Measurements from ENCODE around the gene PAQR8. TPM values are rescaled to one million over a fixed set of nuclear protein-coding genes. Genes with fewer than 3 reads are reported as not detected.
"Not testable (repeated sequence)": the region's sequence is repeated elsewhere in the genome, so short reads cannot be mapped to it uniquely, and the experiment has no call there.

PAQR8 gene
- total RNA-seq, 6 experiments from 2014 or later = 2.8 to 3.8 (median 3.1) TPM

- no peak for TF ChIP-seq CTCF (IDR thresholded peaks at IDR 0.05)
- Mint-ChIP-seq H3K9me3 (no peaks in the 10 kb centered on the region), H3K4me1 (ENCODE audit: low read depth) (peaks cover 8% of the 10 kb centered on the region), H3K27ac (peak overlapping the region; percentile 78), H3K27me3 (ENCODE audit: insufficient read depth) (no peaks in the 10 kb centered on the region; the same call in 1 of the 2 replicates), H3K36me3 (ENCODE audit: low read depth) (peaks cover 7% of the 10 kb centered on the region), H3K4me3 (peak overlapping the region; percentile 34; the same call in 1 of the 2 replicates)
- DNase-seq = peak; percentile 76
These were observed 62.0 kb downstream of the PAQR8 start for GRCh38 chr6:52423971-52424381.

GRCh38 chr6:52424513-52424912 is 62.6 kb downstream of the PAQR8 start:
- Mint-ChIP-seq H3K36me3 (ENCODE audit: low read depth) (peaks cover 13% of the 10 kb centered on the region), H3K27ac (peak overlapping the region; percentile 78), H3K4me3 (peak overlapping the region; percentile 34)

GRCh38 chr6:52426667-52427066 is 64.7 kb downstream of the PAQR8 start:
- Mint-ChIP-seq H3K9me3 (no peaks in the 10 kb centered on the region), H3K27ac (no peak overlapping the region), H3K36me3 (ENCODE audit: low read depth) (peaks cover 31% of the 10 kb centered on the region), H3K4me3 (no peak overlapping the region), H3K4me1 (ENCODE audit: low read depth) (no peaks in the 10 kb centered on the region; the same call in none of the 2 replicates), H3K27me3 (ENCODE audit: insufficient read depth) (no peaks in the 10 kb centered on the region; the same call in 1 of the 2 replicates)
- TF ChIP-seq CTCF (IDR thresholded peaks at IDR 0.05) = no peak
- no peak for DNase-seq

More at GRCh38 chr6:52424513-52424912, 62.6 kb downstream of the PAQR8 start:
- Mint-ChIP-seq H3K27me3 (ENCODE audit: insufficient read depth) (no peaks in the 10 kb centered on the region), H3K9me3 (no peaks in the 10 kb centered on the region), H3K4me1 (ENCODE audit: low read depth) (peaks cover 3% of the 10 kb centered on the region)
- DNase-seq = no peak
- peak; percentile 31 for TF ChIP-seq CTCF (IDR thresholded peaks at IDR 0.05)

GRCh38 chr6:52433294-52433693 is 71.3 kb downstream of the PAQR8 start:
- H3K4me1 Mint-ChIP-seq (ENCODE audit: low read depth) = peaks cover 12% of the 10 kb centered on the region
- H3K27ac Mint-ChIP-seq = not testable (repeated sequence)

GRCh38 chr6:52435345-52435744 is 73.4 kb downstream of the PAQR8 start:
- H3K36me3 Mint-ChIP-seq (ENCODE audit: low read depth) = peaks cover 34% of the 10 kb centered on the region
- H3K4me1 Mint-ChIP-seq (ENCODE audit: low read depth) = peaks cover 12% of the 10 kb centered on the region
- H3K27me3 Mint-ChIP-seq (ENCODE audit: insufficient read depth) = no peaks in the 10 kb centered on the region; the same call in 1 of the 2 replicates
- no peak overlapping the region for H3K4me3 Mint-ChIP-seq
- H3K9me3 Mint-ChIP-seq = no peaks in the 10 kb centered on the region
- DNase-seq = no peak
- TF ChIP-seq CTCF (IDR thresholded peaks at IDR 0.05) = no peak
- no peak overlapping the region for H3K27ac Mint-ChIP-seq

More at GRCh38 chr6:52433294-52433693, 71.3 kb downstream of the PAQR8 start:
- not testable (repeated sequence) for H3K9me3 Mint-ChIP-seq; H3K27me3 Mint-ChIP-seq (ENCODE audit: insufficient read depth); DNase-seq; H3K4me3 Mint-ChIP-seq
- H3K36me3 Mint-ChIP-seq (ENCODE audit: low read depth) = peaks cover 50% of the 10 kb centered on the region

- DNase-seq = no peak
- TF ChIP-seq CTCF (IDR thresholded peaks at IDR 0.05) = no peak
These were observed 77.0 kb downstream of the PAQR8 start for GRCh38 chr6:52438926-52439325.

More at GRCh38 chr6:52438926-52439325, 77.0 kb downstream of the PAQR8 start:
- no peak overlapping the region for H3K27ac Mint-ChIP-seq
- peaks cover 28% of the 10 kb centered on the region for H3K36me3 Mint-ChIP-seq (ENCODE audit: low read depth)
- H3K9me3 Mint-ChIP-seq = no peaks in the 10 kb centered on the region
- no peak overlapping the region for H3K4me3 Mint-ChIP-seq
- H3K27me3 Mint-ChIP-seq (ENCODE audit: insufficient read depth) = no peaks in the 10 kb centered on the region; the same call in 1 of the 2 replicates
- peaks cover 6% of the 10 kb centered on the region; the same call in 1 of the 2 replicates for H3K4me1 Mint-ChIP-seq (ENCODE audit: low read depth)

All from HFFc6 (cell line).